ENCODE results near the gene ARFGEF2.

- TF ChIP-seq CTCF (IDR thresholded peaks at IDR 0.05) (no peak), EZH2 (IDR thresholded peaks at IDR 0.05) (no peak)
These were observed 2.1 kb upstream of the ARFGEF2 start for GRCh38 chr20:48919336-48919881.

All from neural progenitor cell (in vitro differentiated cells).